Myocyte (in vitro differentiated cells): ENCODE results near the gene RFPL2. TPM values are rescaled to one million over a fixed set of nuclear protein-coding genes. Genes with fewer than 3 reads are reported as not detected.

ENCODE experiments used
- DNase-seq: peaks from one replicate; pipeline ENCODE4 v3.0.0-alpha.2; 2012; ENCODE audit warnings: low read depth
- polyA plus RNA-seq: library from polyadenylated mRNA; unstranded; fragments of >200 nt; gene quantifications from one replicate; pipeline ENCODE4 v1.2.1, GENCODE V29; 2012; ENCODE audit warnings: missing spikeins
- total RNA-seq: library from RNA; depleted of rRNA; stranded (reverse); fragments of >200 nt; gene quantifications from 2 replicates; pipeline ENCODE4 v1.2.3, GENCODE V29; 2014

The RFPL2 gene
- not detected in 2 replicates for total RNA-seq
- polyA plus RNA-seq, result not detected

DNA sequence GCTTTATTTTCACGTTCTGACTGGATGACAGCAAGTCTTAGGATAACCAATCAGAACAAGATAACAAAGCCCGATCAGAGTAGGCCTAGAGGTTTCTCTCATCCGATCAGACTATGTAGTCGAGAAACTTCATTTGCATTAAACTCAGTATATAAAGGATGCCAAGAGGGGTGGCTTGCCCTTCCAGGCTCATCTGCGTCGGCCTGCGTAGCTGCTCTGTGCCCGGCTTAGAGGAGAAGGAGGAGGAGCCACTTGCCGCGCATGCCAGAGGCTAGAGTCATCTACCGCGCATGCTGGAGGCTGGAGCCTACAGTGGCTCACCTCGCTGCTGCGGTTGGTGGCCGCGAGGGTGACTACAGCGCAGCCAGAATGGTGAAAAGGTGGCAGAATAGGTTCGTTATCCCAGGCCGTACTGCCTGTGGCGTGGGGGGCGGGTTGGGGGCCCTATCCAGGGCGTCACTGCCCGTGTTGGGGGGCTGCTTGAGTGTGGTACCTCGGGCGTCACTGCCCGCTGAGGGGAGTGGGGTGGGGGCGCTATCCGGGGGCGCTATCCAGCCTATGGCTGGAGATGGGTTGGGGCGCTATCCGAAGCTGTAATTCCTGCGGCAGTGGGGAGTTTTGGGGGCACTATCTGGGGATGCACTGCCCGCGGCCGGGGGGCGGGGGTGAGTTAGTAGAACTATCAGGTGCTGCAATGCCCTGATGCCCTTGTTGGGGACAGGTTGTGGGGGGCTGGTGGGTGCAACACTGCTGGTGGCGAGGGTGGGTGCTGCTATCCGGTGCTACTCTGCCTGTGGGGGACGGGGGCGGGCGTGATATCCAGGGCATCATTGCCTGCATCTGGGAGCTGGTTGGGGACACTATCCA is at the start of gene RFPL2:
Gene RFPL2, minus strand, starts transcription at position 218 of the 867 bp plus-strand sequence. CDS start 2,622 bp downstream, outside the sequence.
- peak; percentile 21 for DNase-seq

DNA sequence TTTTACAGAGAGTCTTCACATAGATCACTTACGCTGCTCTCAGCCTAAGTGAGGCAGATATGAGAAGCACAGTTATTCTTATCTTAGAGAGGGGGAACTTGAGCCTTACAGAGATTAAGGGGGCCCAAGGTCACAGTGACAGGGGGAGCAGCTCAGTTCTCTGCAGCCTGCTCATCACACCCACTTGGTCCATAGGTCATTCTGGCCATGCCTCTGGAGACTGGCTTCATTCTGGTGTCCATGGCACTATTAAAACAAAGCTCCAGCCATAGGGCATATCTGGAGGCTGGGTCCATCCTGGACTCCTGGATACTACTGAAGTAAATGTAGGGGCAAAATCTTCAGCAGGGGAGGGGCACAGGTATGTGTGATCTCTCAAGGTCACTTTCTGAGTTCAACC is 44.4 kb upstream of the RFPL2 start:
- DNase-seq, result no peak

DNA sequence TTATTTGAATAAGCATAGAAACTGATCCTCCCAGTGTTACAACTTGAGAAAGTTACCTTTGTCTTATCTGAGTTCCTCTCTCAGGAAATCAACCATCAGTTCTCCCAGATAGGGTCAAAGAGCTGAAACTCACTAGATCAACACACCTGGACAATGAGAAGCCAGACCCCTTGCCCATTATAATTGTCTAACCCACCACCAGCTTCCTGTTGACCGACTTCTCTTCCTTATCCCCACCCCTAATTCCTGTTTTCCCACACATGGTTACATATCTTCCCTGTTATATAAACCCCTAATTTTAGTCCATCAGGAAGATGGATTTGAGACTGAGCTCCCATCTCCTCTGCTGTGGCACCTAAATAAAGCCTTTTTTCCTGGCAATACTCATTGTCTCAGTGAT is 43.4 kb upstream of the RFPL2 start:
- no peak for DNase-seq

DNA sequence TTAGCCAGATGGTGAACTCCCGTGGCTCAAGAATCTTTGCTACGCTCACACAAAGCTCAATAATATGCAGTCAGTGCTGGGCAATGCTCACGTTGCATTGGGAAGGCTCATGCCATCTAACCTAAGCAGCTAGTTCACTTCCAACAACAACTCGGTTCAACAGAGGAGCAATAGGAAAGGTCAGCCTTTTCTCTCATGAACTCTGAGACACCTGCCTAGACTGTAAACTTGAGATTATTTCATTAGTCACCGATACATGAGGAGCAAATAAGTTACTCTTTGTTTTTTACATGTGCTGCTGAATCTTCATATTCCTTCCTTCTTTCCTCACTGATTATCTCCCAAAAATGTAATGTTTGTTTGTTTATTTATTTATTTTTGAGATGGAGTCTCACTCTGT is 41.3 kb upstream of the RFPL2 start:
- no peak for DNase-seq

DNA sequence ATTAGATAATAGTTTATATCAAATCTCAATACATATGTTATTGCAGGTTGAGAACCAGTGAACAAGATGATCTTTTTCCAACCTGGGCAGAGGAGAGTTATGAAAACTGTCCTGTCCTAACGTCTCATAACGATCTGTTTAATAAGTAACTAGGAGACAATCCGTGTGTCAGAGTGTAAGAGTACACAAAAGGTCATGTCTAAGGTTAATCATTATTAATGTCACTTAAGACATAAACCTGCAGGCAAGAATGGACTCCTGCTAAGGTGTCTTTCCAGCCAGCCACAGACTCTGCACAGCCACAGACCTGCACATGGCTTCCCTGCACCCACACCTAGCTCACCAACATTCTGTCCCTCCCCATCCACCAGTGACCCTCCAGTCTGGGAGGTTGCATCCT is 40.2 kb upstream of the RFPL2 start:
- DNase-seq, result no peak

DNA sequence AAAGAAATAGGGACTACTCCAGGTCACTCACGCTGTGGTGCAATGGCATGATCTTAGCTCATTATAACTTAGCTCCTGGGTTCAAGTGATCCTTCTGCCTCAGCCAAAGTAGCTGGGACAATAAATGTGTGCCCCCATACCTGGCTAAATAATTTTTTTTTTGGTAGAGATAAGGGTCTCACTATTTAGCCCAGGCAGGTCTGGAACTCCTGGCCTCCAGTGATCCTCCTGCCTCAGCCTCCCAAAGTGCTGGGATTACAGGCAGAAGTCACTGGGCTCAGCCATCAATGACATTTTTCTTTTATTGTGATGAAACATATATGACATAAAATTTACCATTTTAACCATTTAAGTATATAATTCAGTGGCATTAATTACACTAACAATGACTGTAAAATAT is 39.7 kb upstream of the RFPL2 start:
- no peak for DNase-seq

DNA sequence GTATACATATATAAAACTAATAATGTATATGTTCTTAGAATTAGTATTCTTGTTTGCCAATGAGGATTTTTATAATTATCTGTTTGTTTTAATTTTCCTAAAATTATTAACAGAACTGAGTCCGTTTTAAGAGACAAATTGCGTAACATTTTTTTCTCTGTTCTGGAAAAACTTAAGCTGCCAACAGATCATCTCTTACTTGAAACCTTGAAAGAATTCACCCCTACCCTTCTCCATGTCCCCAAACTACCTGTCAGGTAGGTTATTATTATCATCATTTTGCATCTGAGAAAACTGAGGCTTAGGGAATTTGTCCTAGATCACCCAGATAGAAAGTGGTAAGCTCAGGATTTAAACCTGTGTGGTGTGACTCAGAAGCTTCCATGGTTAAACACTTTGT is 35.6 kb upstream of the RFPL2 start:
- no peak for DNase-seq

DNA sequence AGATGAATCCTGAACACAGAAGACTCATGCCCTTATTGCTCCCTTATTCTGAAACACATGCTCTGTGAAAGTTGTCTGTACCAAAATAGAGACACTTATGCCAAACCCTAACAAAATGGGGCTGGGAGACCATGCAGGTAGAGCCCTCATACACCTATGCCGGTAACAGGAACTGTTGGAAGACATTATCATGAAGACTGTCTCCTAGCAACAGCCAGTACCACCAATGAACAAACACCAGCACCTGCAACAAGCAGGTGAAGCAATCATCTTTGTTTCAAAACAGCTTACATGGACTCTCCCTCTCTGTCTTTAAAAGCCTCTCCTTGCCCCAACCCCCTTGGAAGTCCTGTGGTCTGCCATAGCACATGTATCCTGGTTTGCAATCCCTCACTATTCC is 33.0 kb upstream of the RFPL2 start:
- DNase-seq, result no peak

DNA sequence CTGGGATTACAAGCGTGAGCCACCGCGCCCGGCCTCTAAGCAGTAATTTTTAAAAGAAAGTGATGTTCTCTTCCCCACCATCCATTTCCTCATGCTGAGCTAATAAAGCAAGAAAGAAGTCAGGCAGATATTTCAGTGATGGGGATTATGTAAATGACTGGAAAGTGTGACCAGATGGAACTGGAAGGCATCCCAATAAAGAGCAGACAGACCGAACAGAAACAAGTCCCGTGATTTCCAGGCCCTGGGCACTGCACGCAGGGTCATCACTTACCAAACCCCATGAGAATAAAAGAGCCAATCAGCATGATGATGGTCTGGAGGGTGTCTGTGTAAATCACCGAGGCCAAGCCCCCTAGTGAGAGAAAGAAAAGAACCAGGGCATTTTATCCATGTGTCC is 32.1 kb upstream of the RFPL2 start:
- no peak for DNase-seq

DNA sequence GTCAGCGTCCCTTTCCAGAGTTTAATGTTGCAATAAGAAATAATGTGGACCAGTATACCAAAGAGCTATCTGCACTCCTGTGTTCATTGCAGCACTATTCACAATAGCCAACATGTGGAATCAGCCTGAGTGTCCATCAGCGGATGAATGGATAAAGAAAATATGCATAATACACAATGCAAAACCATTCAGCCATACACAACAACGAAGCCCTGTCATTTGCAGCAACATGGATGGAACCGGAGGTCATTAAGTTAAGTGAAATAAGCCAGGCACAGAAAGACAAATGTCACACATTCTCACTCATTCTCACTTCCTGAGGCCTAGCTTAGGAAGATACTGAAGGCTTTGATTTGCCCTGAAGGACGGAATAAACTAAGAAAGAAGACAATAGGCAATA is 28.2 kb upstream of the RFPL2 start:
- no peak for DNase-seq

DNA sequence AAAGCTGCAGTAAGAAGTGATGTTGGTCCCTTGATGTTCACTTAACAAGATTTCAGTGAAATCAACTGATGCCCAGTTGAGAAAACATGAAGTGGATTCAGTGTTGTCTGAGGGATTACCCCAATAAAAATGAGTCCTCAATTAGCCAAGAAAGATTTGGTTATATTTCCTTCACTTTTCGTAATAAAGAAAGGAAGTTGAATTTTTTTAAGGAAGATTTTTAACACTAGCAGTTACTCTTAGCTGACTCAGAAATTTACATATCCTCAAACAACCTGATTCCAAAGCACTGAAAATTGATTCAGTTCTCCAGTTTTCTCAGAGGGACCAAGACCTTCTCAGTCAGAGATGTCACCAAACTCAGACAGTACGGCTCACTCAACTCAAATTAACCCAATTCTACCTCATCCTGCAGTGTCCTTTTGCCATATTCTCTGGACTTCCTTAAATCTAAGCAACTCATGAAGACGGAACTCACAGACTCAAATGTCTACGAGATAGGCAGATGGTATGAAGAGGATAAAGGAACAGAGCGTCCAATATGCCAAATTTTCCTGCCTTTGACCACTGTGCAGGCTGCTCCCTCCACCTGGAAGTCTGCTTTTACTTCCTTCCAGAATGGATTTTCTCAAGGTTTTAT is 27.4 kb upstream of the RFPL2 start:
- no peak for DNase-seq

DNA sequence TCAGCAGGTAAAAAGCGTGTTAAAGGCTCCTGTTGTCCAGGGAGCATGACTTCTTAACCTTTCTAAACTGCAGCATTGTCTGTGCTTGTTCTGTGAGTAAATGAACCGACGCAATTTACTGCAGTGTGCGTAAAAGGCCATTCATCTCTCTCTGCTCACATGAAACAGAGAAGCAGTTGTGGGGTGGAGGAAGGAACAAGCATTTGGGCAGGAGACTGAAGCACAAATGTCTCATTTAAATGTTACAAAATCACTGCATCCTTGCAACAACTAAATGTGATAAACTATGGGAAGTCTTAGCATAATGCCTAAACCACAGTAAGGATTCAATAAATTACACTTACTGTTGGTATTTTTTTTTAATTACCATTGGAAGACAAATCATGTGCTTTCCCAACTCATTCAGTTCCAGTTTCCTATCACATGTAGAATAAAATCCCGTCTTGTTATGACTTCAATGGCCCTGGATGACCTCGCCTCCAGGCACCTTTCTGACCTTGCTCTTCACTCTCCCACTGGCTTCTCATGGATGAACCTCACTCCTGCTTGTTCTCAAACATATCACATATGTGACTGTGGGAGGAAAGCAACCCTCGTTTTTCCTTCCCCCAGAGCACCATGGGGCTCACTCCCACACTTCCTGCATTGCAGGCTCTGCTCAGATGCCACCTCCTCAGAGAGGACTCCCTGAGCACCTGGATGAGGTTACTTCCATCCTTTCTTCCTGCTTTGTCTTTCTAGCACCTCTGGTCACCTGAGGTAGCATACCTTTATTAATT is 21.6 kb upstream of the RFPL2 start:
- DNase-seq, result no peak

DNA sequence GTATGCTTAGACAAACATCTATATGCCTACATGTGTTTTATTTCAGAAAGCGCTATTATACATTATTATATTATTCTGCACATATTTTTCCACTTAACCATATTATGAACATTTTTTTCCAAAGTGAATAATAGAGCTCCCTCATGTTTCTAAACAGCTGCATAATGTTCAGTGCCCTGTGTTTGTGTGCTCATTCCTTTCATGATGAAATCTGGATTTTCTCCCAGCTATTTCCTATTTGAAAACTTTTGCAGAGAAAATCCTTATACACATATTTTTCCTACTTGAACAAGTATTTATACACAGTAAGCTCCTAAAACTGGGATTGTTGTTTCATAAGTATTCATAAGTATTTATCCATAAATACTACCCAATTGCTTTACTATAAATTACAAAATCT is 18.1 kb upstream of the RFPL2 start:
- DNase-seq, result no peak

DNA sequence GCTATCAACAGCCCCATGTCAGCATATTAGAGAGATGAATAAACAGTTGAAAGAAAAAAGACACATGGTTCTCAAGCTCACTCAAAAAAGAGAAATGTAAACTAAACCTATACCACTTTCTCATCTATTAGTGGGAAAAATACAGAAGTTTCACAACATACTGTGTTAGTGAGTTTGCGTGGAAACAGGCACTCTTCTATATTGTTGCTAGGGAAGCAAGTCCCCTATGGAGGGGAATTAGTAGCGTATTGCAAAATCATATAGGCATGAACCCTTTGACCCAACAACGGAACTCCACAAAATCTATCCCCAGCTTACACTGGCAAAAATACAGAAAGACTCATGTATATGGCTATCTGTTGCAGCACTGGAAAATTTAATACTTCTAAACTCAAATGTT is 14.2 kb upstream of the RFPL2 start:
- no peak for DNase-seq

DNA sequence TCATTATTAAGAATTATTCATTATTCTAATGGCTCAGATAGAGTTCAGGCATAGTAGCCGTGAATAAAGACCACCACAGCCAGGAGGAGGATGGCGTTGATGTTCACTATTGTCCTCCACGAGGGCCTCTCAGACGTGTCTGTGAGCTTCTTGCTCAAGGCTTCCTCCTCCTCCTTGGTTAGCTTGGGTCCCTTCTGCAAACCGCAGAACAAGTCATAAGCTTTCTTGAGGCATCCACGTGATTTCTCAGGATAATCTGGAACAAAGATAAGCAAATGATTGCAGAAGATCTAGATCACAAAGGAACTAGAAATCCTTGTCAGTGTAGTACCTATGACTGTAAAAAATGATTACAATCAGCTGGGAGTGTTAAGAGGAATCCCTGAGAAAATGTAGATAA is 13.6 kb upstream of the RFPL2 start:
- no peak for DNase-seq

DNA sequence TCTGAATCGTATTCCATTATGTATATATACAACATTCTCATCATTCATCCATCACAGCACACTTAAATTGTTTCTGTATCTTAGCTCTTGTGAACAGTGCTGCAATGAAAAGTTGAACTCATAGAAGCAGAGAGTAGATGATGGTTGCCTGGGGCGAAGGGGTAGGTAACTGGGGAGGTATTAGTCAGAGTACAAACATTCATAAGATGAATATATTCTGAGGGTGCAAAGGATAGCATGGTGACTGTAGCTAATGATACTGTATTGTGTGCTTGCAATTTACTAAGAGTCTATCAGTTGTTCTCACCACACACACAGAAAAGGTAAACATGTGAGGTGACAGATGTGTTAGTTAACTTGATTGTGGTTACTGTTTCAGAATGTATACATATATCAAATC is 12.6 kb upstream of the RFPL2 start:
- DNase-seq, result no peak

DNA sequence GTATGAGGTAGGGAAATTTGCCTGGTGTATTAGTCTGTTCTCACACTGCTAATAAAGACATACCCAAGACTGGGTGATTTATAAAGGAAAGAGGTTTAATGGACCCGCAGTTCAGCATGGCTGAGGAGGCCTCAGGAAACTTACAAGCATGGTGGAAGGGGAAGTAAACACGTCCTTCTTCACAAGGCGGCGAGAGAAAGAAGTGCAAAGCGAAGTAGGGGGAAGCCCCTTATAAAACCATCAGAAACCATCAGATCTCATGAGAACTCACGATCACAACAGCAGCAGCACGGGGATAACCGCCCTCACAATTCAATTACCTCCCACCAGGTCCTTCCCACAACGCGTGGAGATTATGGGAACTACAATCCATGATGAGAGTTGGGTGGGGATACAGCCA is 12.0 kb upstream of the RFPL2 start:
- no peak for DNase-seq

DNA sequence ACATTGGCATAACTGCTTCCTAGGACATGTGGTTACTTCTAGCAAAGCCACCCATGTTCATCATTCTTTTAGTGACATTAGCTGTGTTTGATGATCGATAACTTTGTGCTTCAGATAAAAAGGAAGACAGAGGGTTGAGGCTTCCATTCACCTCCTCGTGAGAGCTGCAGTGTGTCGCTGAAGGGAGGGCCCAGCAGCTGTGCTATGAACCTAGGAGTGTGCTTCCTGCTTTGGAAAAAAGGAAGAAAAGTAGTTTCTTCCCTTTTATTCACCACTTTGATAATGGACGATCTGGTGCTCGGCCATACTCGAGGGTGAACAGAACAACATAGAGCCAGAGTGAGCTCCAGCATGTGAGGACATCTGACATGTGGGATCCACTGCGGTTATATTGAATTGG is 6.1 kb upstream of the RFPL2 start:
- no peak for DNase-seq

DNA sequence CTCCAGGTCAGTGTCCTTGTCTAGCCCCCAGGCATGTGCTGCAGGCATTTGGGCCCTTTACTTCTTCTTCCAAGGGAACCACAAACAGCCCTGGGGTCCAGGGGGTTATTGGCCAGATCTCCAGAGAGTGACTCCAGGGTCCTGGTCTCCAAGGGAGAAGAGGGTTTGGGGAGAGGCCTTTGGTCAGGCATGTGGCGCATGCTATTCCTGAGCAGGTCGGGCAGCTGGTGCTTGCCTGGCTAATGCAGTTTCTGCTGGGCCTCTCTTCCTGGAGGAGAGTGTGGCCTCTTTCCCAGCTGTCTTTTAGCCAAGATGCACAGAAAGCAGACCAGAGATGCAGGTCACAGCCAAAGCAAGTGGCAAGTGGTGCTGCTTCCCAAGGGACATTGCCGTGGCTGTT is 3.8 kb upstream of the RFPL2 start:
- peak; percentile 92 for DNase-seq

DNA sequence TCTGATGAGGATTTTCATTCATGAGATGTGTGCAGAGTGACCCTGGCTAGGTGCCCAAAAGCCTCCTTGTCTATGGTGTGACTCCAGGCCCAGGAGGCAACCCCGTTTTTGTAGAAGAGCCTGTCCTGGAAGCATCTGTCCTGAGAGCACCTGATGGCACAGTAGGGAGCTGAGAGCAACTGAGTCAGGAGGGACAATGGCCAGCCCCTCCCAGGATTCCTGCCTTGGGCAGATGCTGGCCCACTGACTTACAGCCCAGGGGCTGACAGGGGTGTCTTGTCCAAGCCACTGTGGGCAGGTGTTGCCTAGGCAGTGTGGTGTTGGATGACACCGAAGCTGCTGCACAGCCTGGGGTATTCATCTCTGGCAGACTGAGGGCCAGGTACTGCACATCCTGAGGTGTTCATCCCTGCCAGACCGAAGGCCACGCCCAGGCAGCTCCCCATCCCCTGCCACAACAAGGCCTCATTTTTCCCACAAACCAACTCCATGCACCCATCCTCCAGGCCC is 3.2 kb upstream of the RFPL2 start:
- DNase-seq, result no peak

DNA sequence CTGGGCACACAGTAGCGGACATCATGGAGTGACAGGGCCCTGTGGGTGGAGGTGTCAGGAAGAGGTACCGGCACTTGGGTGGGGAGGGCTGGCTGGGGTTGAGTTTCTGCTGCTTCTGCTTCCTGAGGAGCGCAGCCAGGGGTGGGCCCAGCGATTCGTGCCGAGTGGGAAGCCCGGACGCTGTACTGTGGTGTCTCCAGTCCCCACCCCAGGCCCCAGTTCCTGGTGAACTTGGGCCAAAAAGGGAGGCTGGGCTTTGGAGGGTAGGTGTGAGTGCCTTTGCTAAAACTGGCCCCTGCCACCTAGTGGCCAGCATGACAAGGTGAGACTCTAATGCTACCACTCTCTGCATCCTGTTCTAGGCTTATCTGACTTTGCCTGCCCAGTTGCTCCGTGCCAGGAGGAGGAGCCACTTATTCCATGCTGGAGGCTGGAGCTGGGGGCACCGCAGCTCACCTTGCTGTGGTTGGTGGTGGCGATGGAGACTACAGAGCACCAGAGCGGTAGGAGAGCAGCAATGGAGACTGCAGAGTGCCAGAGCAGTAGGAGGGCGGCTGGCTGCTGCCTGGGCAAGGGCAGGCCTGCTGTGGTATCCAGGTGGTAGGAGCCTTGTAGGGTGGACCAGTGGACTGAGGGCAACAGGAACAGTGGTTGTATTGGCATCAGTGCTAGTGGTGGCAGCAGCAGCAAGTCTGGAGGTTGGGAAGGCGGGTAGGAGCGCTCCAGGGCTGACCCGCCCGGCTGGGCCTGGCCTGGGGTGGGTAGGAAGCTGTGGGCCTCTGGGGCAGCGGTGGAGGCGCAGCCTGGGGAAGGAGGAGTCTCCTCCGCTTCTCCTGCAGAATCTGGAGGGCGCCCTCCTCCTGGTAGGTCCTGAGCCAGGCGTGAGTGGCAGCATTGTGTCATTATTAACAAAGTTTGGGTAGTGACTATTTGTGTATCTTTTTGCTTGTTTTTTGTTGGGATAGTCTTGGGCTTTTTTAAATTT is 2.2 kb upstream of the RFPL2 start:
- no peak for DNase-seq
